MV-4-11 (cell line): ENCODE data around the gene CMSS1.

Experiments
- DNase-seq: peaks from one replicate; lab custom pipeline; 2025; lab: John Stamatoyannopoulos, UW

CMSS1 gene

GRCh38 chr3:100106531-100107141, 289.0 kb downstream of the CMSS1 start:
- no peak for DNase-seq

DNA sequence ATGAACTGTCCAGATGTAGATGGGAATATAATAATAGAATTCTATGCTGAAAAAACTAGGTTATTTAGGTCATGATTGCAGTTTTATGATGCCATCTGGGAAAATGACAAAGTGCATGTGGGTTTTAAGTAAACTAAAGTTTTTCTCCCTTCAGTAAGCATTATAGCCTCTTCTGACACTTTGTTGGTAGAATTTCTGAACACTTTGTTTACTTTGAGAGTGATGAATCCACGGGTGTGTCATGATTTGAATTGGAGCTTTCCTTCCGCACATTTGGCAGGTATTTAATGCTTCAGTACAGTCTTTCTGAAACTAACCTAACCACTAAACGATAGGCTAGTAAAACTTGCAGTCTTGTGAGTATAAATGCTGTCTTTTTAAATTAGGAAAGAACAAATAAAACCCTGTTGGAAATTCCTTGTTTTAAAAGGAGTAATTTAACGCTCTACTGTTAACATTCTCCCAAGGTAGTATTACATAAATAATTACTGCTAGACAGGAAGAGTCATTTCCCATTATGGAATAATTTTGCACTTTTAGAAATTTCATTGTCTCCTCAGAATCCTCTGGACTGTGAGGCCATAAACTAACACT, 289.7 kb downstream of the CMSS1 start:
- DNase-seq = no peak

DNA sequence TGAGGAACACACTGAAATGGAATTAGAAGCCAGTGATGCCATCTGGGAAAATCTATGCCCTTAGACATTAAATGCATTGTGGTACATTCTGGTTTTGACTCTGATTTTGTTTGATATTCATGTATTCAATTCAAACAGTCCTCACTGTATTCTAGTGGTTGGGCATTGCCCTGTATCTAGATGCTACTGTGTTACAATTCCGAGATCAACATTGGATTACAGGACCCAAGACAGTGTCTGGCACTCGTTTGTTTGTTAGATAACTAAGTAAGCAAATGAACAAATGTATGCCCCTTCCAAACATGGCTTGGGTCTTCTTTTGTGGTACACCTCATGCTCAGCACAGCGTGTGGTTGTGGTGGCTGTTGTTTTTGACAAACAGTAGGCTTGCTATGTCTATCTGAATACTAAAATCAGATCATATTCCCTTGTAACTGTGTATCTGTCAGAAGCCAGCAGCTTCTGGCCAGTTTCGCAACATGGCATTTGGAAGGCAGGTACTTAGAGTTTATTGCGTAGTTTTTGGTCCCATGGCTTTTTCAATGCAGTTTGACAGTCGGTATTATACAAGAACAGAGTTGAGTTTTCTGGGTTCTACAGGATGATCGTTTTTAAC, 290.9 kb downstream of the CMSS1 start:
- DNase-seq = peak; percentile 11

DNA sequence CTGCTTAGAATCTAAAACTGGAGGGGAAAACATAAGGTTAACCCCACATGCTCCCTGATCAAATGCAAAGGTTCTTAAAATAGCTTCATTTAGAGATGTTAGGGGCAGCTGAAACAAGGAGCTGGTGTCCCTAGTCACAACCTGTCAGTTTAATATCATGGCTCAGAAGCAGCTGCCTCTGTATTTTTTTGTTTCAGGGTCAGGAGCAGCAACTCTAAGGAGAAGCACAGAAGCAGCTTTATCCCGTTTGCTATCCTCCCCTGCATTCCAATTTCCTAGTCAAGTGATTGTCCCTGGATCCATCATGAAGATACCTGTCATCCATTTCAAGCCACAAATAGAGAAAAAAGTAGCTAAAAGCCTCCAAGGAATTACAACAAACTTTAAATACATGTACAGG, 292.5 kb downstream of the CMSS1 start:
- DNase-seq = no peak

GRCh38 chr3:100111728-100112127, 294.1 kb downstream of the CMSS1 start:
- no peak for DNase-seq

GRCh38 chr3:100113723-100114412, 296.2 kb downstream of the CMSS1 start:
- peak; percentile 89 for DNase-seq

- DNase-seq = no peak
Measured at GRCh38 chr3:100114413-100115030, 296.9 kb downstream of the CMSS1 start, which contains the start of gene FILIP1L. TSS of gene FILIP1L (minus strand) at chr3:100114501.

DNA sequence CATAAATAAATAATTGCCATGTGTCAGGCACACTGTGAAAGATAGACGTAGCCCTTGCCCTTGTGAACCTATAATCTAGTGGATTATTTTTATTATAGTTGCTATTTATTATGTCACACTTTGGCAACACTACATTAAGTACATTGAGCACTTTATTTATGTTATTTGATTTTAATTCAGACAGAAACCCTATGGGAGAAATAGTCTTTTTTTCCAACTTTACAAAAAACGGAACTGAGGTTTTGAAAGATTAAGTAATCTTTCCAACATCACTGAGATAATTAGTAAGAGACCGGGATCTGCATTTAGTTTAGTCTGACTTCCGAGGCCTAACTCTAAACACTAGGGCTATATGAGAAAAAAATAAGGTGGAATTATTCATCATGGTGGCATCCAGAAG, 299.4 kb downstream of the CMSS1 start:
- DNase-seq = peak; percentile 22

GRCh38 chr3:100120012-100120411, 302.4 kb downstream of the CMSS1 start:
- DNase-seq = no peak

- DNase-seq = no peak
Measured at GRCh38 chr3:100120693-100121092, 303.0 kb downstream of the CMSS1 start.

DNA sequence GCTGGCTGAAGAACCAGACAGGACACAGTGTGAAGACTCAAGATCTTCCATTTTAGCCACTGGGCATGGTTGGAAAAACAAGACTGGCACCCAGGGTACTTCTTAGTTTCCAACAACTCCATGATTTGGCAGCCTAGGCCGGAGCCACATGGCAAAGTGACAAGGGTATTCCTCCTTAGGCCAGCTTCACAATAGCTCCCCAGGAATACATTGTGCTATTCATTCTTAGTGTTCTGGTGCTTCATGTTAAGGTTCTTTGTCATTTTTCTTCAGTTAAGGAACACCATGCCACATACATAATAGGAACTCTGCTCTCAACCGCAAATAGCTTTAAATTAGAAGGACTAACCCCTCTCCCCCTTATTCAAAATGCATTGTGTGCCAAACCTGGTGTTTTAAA, 304.7 kb downstream of the CMSS1 start:
- no peak for DNase-seq

DNA sequence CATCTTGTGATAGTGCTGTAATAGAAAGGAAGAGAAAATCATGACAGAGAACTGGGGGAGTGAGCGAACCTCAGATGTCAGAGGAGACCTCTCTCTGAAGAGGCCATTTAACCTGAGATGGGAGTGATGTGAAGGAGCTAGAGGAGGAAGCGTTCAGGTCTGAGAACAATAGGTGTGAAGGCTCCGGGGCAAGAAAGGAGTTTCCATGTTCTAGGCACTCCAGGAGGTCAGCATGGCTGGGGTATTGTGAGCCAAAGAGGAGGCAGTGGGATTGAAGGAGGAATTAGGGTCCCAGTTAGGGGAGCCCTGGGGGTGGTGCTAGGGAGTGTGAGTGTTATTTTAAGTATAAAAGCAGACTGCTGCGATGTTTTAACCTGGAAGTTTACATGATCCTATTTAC, 305.4 kb downstream of the CMSS1 start:
- no peak for DNase-seq

DNA sequence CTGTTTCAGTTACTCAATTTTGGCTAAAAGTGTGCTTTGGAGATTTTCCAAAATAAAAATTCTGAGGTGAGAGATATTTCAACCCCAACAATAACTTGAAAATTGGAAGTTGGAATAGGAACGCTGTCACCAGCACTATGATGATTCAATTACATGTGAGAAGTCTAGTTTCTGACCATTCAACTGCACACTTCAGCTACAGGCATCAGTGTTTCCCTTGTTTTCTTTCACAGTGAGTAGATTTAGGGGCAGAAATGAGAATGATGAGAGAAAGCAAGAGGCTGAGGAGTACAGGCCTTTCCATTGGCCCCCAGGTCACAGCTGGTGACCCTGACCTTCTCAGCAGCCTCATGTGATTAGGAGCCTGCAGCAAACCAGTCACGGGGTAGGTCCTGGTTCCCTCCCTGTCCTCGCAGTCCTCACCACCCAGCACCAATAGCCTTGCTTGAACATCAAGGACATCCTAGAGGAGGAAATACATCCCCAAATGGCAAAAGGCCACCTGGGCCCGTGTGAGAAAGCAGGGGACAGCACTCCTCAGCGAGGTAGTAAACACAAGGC, 306.6 kb downstream of the CMSS1 start:
- DNase-seq = no peak

DNA sequence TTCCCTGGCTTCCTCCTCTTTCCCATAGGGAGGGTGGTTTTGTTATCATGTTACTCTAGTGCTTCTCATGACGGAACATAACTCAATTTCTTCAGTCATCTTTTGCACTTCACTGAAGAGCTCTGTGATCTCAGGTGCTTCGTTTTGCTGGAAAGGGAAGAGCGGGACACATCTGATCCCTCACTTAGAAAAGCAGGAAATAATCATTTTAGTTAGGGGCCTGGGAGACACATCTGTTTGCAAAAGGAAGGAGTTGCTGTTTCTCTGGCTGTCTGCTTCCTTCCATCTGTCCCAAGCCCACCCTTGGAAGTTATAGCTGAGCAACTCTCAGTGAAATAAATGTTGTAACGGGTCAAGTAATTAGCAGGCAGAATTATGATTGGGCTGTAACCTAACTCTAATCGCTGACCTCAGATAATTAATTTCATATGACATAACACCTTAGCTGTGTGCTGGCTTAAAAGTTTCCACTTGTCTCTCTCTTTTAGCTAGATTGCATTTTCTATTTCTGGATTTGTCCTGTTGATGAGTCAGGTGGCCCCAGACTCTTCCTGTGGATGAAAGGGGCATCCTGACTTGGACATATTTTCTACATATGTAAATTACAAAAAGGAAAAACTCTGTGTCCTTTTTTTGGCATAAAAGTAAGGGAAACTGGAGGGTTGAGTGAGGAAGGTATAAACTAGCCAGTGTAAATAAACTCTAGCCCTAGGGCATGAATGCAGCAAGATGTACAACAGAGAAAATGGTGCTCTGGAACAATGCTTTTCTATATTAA, 307.7 kb downstream of the CMSS1 start:
- DNase-seq = no peak

GRCh38 chr3:100127792-100128191, 310.1 kb downstream of the CMSS1 start:
- no peak for DNase-seq

DNA sequence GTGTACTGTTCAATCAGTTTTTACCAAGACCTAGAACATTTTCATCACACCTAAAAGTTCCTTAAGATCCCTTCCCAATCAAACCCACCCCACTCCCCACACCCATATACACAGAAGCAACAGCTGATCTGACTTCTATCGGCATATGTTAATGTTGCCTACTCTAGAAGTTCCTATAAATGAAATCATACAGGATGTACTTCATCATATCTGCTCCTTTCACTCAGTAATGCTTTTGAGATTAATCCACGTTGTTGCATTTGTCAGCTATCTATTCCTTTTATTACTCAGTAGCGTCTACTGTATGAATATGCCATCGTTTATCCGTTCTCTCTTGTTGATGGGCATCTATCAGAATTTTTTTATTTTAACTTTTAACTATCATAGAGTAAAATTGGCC, 310.9 kb downstream of the CMSS1 start:
- DNase-seq = no peak

GRCh38 chr3:100129941-100130340, 312.3 kb downstream of the CMSS1 start:
- peak; percentile 56 for DNase-seq

GRCh38 chr3:100131241-100131640, 313.6 kb downstream of the CMSS1 start:
- peak; percentile 49 for DNase-seq

DNA sequence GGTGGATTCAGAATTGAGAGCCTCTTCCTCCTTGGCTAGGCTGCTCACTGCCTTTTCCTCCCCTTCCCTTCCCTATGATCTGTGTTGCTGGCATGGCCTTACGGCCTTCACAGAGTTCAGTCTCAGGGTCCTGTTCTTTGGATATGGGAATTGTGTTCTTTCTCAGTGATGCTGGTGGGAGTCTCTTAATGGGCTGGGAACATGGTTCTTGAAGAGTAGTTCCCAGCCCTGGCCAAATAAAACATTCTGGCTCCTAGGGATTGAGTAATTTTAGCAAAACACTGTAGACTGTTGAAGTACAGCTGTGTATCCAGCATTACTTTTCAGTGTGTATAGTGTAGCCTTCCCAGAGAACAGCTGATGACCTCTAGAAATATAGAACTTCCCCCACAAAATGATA, 319.3 kb downstream of the CMSS1 start:
- DNase-seq = no peak

- no peak for DNase-seq
Measured at GRCh38 chr3:100140976-100141375, 323.3 kb downstream of the CMSS1 start.

GRCh38 chr3:100141586-100141985, 323.9 kb downstream of the CMSS1 start:
- no peak for DNase-seq
